ENCODE results near the gene ZNF526.
A peak's percentile ranks its signal among the peaks of the same experiment; 100 is the strongest.

Gene ZNF526

DNA sequence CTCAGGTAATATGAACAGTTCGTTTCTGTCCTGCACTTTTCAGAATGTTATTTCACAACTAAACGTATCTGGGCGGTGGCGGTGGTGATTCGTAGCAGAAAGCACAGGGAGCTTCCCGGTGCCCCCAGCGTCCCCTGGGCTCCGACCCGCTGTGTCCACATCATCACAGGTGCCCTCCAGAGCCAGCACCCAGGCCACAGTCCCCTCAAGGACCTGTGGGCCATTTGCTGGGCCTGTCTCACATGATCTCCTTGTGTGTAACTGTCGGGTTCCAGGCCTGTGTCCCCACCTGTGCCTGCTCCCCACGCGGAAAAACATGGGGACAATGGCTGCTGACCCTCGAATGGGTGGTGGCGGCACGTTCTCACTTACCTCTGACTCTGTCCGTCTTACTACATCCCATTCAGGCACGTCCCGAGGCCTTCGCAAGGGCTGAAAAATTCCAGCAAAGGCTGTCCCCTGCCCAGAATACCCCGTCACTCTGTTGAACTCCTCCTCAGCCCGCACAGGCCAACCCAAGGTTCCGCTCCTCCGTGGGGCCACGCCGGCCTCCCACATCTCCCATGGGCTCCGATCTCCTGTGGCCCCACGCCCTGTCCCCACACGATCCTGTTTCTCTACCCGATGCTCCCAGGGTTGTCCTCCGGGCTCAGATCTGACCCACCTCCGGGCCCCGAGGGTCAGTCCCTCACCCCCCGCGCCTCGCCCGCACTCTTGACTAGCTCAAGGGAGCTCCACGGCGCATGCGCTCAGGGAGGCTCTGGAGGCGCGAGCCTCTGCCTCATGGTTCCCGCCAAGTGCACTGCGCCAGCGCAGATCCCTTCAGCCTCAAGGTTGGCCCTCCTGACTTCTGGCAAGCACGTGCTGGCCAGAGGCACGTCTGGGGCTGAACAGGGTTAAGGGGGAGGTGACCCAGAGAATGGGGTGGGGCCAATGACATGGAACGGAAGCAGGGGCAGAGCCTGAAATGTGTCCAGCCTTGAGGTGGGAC, 23.8 kb upstream of the ZNF526 start:
- no peak for DNase-seq

DNA sequence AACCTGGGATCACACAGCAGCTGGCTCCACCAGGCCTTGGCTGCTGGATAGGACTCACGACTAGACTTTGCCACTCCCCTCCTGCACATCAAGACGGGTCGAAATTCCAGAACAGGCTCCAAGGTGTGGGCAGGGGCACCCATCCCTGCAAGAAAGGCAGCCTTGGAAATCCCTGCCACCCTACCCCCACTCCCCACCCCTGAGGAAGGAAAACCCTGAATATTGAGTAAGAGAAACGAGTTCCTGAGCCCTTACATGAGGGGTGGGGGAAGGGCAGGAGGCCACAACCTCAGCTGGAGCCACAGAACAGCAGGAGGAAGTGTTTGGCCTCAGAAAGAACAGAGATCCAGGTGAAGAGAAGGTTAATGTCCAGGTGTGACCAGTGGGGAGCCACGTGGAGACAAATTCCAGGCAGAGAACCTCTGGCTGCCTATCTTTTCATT, 22.7 kb upstream of the ZNF526 start:
- no peak for DNase-seq

DNA sequence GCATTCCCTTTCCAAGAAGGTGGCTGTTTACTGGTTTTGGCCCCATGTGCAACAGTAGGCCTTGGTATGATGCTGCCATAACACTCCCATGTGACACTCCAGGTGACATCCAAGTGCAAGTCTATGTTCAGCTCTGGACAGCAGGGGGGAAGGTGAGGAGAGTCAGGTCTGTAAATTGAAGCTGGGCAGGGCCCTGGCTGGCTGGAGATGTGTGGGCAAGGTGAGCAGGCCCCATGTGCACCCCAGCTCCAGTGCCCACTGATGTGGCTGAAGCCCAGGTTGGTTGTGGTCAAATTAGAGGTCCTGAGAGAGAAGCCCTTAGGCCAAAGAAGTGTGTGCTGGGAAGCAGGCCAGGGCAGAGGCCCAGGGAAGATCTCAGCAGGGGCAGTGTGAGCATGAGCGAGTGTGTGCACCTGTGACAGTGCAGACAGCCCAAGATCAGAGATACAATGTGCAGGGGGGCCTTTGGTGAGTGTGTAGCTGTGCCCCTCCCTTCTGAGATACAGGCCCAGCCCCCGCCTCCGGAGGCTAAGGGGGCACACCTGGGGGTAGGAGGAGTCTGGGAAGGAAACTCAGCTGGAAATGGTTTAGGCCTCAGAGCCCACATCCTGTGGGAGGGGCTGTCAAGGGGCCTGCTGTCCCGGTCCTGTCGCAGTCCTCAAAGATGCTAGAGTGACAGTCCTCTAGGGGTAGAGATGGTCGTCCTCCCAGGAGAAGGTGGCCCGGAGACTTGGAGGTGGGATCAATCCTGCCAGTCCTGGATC, 21.3 kb upstream of the ZNF526 start:
- DNase-seq, result no peak

DNA sequence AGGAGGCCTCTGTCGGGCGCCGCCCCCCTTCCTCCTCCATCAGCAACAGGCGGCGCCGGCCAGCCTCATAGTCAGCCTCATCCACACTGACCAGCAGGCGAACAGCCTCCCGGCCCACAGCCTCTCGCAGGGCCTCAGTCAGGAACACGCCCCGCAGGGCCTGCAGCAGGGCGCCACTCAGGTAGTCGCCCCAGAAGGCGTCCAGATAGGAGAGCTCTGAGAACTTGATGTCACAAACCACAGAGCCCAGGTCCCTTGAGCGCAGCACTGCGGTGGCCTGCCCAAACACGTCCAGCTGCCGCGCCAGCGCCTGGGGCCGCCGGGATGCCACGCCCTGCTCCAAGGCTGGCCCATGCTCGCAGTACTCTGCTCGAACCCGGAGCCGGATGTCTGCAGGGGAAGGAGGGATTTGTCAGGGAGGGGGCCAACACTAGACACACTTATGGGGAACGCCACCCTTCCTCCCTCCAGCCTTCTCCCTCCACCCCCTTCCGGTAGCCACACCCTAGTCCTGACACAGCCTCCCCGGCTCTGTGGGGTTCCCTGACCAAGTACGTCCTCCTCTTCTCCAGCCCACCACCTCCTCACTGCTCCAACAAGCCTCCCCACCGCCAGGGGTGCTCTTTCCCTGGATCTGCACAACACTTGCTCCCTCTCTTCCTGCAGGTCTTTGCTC, 20.5 kb upstream of the ZNF526 start:
- DNase-seq, result no peak

DNA sequence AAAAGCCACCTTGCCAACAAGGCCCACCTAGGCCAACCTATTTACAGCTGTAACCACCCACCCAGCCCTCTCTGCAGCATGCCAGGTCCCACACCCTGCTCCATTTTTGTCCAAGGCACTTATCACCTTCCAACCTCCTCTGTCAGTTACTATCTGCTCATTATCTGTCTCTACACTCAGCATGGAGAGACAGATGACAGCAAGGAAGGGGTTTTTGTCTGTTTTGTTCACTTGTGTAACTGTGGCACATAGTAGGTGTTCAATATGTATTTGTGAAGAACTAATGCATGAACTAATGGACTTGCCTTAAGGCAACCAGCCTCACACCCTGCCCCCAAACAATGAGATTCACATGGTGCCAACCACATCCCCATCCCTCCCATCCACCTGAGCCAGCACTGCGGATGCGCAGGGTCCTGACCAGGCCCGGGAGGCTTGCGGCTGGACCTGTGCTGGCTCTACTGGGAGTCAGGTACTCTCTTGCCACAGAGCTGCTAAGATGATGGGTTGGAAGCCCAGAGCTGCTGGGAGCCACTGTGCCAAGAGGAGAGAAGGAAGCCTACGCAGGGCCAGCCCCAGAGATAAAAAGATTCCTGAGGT, 19.9 kb upstream of the ZNF526 start:
- DNase-seq, result no peak

DNA sequence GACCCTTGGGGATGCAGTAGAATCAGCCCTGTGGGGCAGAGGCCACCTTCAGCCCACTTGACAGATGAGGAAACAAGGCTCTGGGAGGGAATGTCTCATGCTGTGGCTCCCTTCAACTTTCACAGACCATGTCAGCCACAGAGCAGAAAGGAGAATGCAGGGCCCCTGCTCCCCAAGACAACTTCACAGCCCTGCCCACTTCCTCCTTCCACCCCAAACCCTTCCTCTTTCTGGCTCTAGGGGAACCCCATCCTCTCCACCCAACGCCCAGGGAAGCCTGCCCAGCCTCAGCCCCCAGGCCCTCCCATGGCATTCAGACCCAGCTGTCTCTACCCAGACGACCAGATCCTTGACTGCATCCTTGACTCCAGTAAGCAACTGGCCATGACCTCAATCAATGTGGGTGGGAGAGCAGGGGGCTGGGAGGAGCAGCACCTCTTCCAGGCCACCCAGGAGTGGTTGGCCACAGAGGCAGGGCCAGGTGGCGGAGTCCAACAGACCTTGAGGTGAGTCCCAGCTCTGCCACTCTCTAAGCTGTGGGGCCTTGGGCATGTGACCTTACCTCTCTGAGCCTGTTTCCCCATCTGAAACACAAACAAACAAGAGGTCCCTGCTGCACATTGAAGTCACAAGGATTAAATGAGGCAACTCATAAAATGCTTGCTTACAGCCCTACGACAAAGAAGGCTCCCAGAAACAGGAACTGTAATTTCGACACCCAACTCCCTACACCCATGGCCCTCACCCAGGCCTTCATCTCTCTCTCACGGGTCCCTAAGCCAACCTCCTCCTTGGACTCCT, 18.4 kb upstream of the ZNF526 start:
- no peak for DNase-seq

DNA sequence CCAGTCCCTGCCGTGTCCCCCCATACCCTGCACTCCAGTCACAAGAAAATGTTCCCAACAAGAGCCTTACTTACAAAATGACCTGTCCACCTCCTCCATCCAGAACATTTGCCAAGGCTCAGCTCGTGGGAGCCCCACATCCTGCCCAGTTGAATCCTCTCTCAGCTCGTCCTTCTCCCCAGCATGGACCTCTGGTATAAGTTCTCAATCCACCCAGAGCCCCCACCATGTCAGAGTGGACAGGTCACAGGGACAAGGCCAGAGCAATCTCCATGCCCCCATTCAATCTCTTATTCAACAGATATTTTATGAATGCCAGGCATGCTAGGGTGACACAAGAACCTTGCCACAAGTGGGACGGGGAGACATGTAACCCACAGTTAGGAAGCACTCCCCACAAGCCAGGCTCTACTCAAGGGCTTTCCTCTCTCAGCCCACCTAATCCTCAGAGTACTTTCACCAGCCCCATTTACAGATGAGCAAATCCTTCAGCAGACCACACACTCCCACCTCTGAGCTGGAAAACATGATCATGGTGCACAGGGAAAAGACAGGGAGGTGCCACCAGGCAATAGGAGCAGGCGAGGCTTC, 17.7 kb upstream of the ZNF526 start:
- DNase-seq, result no peak

DNA sequence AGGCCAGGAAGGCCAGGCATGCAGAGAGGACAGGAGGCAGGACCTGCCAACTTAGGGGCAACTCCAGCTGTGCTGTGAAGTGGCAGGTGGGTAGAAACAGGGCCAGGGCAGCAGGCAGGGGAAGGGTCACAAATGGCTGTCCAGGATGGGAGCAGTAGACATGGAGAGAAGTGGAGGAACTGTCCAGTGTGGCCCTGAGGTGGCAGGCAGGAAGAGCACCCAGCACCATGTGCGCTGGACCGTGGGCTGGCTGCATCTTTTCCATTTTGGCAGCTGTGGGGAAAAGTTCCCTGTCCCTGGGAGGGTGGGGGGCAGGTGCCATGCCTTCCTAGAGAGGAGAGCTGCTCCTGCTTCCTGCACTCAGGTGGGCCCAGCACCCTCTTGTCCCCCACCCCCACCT, 16.4 kb upstream of the ZNF526 start:
- no peak for DNase-seq

DNA sequence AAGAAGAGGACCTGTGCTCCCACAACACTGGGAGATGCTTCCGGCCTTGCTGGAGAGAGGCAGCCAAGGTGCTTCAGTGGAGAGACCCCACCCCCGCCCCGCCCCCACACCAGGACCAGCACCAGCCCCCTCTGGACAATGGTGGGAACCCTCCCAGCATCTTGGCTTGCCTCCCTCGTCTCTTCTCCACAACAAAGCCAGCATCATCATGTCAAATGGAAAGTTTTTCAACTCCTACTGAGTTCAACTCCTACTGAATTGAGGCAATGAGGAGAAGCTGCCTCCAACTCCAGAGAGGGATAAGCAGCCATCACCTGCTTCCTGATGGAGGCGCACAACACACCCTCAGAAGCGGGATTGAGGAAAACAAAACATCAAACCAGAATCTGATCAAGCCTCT, 15.4 kb upstream of the ZNF526 start:
- no peak for DNase-seq

DNA sequence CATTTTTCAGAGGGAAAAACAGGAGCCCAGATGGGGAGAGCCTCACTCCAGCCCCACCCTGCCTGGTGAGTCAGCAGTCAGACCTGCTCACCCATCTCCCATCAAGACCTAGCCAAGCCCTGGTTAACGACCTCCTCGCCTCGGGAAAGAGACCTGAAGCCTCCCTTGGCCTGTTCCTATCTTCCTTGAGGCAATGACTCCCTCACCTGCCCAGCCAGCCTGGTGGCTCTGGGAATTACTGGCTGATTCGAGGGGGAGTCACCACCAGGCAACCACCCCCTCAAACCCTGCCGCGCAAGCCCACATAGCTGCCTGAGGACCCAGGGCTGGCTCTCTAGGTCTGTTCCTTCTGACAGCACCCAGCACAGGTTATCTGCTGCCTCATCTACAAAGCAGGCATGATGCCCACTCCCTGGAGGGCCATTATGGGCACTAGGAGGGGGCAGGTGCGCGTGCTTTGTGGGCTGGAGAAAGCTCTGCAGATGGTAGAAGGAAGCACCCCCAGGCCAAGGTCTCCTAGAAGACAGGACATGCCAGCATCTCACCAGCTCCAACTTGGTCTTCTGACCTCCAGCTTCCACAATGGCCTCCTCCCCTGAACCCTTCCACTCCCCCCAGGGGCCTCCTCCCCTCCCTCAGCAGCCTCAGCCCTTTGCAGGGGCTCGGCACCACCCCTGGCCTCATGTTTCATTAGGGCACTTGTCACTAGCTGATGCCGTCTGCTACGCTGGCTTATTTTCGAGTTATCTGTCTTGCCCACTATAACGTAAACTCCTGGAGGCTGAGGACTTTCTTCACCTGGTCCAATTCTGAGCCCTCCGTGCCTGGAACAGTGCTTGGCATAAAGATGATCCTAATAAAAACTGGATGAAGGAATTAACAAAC, 13.0 kb upstream of the ZNF526 start:
- no peak for DNase-seq

DNA sequence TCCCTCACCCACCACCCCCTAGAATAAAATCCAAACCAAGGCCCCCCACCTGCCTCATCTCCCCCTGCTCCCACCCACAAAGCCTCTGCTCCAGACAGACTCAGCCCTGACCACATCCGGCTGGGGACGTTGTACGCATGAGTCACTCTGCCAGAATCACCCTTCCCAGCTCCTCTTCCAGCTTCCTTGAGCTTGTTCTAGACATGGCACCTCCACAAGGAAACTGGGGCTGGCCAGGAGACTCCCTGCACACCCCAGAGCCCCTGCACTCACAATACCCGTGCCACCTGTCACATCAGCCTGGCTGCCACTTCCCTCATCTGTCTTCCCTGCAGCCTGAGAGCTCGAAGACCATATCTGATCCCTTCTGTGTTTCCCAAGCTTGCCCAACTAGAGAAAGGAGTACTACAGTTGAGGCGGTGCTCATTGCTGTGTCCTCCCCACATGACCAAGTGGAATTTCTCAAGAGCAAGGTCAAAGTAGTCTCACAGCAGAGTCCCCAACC, 12.3 kb upstream of the ZNF526 start:
- DNase-seq, result no peak

DNA sequence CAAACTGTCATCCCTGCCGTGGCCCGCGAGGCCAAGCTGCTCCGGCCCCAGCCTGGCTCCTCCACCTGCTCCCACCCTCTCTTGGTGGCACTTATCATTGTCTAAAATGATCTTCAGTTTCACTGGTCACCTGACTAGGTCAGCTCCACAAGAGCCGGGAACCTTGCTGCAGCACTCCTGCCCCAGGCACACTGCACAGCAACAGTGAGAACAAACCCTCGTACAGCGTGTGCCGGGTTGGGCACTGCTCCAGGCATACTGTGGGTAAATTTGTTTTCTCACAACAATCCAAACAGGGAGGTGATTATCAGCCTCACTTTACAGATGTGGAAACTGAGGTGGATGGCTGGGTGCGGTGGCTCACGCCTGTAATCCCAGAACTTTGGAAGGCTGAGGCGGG, 11.5 kb upstream of the ZNF526 start:
- no peak for DNase-seq

DNA sequence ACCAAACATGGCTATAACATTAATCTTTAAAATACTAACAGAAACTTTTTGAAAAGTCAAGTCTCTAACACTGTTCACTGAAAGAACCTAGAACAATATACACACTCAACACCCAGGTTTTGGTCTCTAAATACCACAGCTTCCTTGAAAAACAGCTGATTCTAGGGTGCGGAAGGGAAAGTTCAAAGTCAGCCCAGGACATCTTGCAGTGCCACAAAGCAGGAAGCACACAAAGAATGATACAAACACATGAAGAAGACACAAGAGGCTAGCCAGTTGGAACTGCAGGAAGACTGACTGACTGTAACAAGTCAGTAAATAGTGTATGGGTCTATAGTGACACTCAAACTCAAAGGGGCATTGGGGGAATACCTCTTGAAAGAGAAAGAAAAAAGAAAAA, 7.2 kb upstream of the ZNF526 start:
- no peak for DNase-seq

DNA sequence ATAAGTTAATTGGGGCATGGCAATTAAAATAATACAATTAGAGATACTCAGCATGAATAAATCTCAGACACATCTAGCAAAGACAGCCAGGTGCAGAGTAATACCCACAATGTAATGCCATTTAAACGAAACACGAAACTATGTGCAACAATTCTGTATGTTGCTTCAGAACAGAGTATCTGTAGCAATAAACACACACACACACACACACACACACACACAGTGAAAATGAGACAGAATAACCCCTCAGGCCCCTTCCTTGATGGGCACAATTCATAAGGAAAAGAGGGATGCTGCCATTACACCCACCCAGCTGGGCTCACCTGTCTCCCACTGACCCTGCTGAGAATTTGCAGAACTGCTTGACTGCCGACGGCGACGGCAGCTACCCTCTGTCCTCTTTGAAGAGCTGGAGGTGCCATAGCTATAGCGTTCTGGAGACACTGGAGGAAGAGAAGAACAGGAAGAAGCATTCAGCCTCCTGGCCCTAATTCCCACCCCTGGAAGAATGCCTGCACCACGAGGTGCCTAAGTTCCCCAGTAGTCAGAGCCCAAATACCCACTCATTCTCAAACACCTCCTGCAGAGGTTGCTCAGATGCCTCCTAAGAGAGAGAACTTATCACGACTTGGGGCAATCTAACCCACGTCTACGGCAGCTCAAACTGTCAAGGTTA, 5.2 kb upstream of the ZNF526 start:
- no peak for DNase-seq

DNA sequence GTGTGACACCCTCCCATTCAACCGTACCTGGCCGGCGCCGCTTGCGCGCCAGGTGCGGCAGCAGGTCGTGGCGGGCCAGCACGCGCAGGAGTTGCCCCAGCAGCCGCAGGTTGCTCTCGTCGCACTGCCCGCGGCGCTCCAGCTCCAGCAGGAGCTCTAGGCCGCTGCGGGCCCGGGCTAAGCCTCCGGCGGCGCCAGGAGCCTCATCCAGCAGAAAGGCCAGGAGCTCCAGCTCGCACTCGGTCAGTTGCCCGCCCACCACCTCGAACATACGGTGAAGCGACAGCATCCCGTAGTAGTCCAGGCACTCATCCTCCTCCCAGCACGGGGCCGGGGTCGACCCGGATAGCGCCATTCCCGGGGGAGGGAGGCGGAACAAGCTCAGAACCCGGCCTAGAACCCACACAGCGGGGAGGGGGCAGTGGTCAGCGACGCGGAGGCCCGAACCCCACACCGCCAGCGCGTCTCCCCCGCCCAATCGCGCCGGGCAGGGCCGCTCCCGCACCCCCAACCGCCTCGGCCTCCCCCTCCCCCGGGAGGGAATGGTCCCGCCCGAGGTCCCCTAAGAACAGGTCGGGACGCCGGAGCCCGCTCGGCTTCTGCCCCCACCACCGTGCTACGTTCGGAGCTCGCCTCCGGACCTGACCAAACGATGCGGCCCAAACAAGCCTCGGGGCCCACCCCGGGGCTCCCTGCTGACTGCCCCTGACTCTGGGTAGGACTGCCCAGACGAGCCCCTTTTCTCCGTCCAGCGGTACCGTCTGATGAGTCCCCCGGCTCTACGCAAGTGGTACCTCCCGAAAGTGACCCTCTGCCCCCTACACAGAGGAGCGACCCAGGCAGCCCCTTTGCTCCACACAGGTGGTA, 3.2 kb upstream of the ZNF526 start:
- DNase-seq, result no peak

DNA sequence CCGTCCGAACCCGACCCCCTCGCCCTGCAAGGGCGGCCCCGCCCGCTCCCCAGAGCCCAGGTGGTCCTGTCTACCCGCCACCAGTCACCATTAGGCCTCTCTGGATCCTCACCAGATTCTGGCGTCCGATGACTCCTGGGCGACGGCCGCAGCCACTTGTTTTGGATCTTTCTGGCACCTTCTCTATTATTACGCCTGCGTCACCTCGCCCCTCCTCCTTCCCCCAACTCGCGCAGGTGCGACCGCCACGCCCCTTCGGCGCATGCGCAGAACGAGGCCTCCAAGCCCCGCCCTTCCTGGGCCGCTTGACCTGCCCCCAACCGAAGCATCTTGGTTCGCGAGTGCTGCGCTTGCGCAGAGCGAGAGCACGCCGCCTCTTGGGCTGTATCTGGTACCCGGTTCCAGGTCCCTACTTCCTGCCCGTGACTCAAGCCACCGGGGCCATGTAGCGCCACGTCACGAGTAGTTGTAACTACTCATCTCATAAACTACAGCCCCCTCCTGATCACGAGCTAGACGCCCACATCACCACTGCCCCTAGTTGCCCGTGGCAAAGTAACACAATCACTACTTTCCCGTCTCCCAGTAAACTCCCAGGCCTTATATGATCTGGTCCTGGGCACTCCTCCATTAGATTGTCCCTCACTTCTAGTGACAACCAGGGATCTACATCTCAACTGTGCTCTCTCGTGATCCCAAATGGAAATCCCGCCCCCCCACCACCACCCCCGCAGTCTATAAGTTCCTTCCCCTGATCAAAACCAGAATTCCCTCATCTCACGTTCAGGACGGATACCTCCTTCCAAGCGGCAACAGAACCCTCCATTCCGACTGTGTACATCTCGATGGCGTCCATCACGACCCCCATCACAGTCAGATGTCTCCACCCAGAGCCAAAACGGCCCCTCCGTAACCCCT, 2.3 kb upstream of the ZNF526 start, which contains the start of gene DEDD2:
TSS of gene DEDD2 (minus strand) at position 158 of the 918 bp plus-strand sequence. CDS start 670 bp downstream, outside the sequence.
- DNase-seq, result peak; percentile 94

DNA sequence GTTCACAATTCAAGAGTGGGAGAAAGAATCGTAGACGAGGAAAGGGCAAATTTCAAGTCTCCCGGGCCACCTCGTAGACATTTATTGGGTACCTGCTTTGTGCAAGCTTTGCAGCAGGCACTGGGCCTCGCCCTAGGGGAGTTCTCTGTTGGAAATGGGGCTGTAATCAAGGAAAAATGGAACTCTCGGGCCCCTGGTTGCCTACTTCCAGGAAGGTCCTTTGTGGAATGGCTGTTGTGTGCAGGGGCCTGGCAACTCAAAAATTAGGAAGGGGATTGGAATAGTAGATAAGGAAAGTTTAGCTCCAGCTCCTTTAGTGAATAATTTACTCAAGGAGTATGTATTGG, 612 bp downstream of the ZNF526 start:
- no peak for DNase-seq

Measured in NCI-H2107 (cell line).